Frontal cortex (tissue), 4 donors: ENCODE data around the gene STAT5B. TPM values are rescaled to one million over a fixed set of nuclear protein-coding genes. Genes with fewer than 3 reads are reported as not detected.

Experiments used
- DNase-seq, 2 donors: peaks; one replicate each; pipeline ENCODE4 v3.0.0; 2012; ENCODE audit warnings: low spot score in 2 of 2
- FAIRE-seq: peaks from 2 replicates; lab custom pipeline; 2012; peaks lifted over from hg19 to GRCh38; lab: Jason Lieb, UNC
- total RNA-seq: library from RNA; depleted of rRNA; stranded (reverse); fragments of >200 nt; gene quantifications from one replicate; pipeline ENCODE4 v1.2.3, GENCODE V29; 2014
- donor health status: control.
- donor health status: control.
- donor health status: control.

Gene STAT5B
- total RNA-seq, 1 donor from 2014 or later: 17.5 TPM

GRCh38 chr17:42165751-42166150 lies 110.4 kb downstream of the STAT5B start:
- DNase-seq (no peak), FAIRE-seq (no peak)

- FAIRE-seq (no peak), DNase-seq (no peak)
Measured at GRCh38 chr17:42163696-42164407, 112.3 kb downstream of the STAT5B start.

- DNase-seq (no peak), FAIRE-seq (no peak)
Measured at GRCh38 chr17:42163113-42163512, 113.1 kb downstream of the STAT5B start.

GRCh38 chr17:42160531-42160910 lies 115.7 kb downstream of the STAT5B start:
- FAIRE-seq: no peak

GRCh38 chr17:42159796-42160530 lies 116.2 kb downstream of the STAT5B start:
- DNase-seq: no peak
- FAIRE-seq: no peak

More at GRCh38 chr17:42160531-42160910, 115.7 kb downstream of the STAT5B start:
- DNase-seq: no peak

- DNase-seq (no peak), FAIRE-seq (no peak)
Measured at GRCh38 chr17:42155614-42156045, 120.6 kb downstream of the STAT5B start.

GRCh38 chr17:42153919-42154742 lies 122.1 kb downstream of the STAT5B start:
- FAIRE-seq: no peak
- no peak for DNase-seq

Other genes starting within 250 kb of the STAT5B start
- 3.7 TPM for gene C17orf113, start 225.8 kb downstream of the STAT5B start, total RNA-seq
- gene ZNF385C, start 177.9 kb downstream of the STAT5B start, total RNA-seq: 0.41 TPM
- gene DHX58, start 163.7 kb downstream of the STAT5B start, total RNA-seq: 0.82 TPM
- gene KAT2A, start 155.0 kb downstream of the STAT5B start, total RNA-seq: 10.2 TPM
- under 0.01 TPM for gene HSPB9, start 153.6 kb downstream of the STAT5B start, total RNA-seq
- gene RAB5C, start 121.4 kb downstream of the STAT5B start, total RNA-seq: 39.1 TPM
- gene KCNH4, start 95.2 kb downstream of the STAT5B start, total RNA-seq: 0.41 TPM
- gene HCRT, start 90.9 kb downstream of the STAT5B start, total RNA-seq: 0.41 TPM
- 6.9 TPM for gene GHDC, start 81.9 kb downstream of the STAT5B start, total RNA-seq
- 1.6 TPM for gene STAT5A, start 12.1 kb upstream of the STAT5B start, total RNA-seq
- gene STAT3, start 112.1 kb upstream of the STAT5B start, total RNA-seq: 26.5 TPM
- 8.2 TPM for gene CAVIN1, start 146.9 kb upstream of the STAT5B start, total RNA-seq
- gene ATP6V0A1, start 182.5 kb upstream of the STAT5B start, total RNA-seq: 207 TPM